Stimulated activated CD4-positive, alpha-beta T cell treated with anti-CD3 and anti-CD28 coated beads, Interleukin-2, amount 100 ng/mL, for 4 hours (primary cell): Measurements from ENCODE around the gene NT5DC3.

Experiments
- DNase-seq: peaks from one replicate; pipeline ENCODE4 v3.0.0-alpha.2; 2020; ENCODE audit warnings: low read depth

The NT5DC3 gene

GRCh38 chr12:103751171-103751570, 89.9 kb downstream of the NT5DC3 start:
- no peak for DNase-seq

DNA sequence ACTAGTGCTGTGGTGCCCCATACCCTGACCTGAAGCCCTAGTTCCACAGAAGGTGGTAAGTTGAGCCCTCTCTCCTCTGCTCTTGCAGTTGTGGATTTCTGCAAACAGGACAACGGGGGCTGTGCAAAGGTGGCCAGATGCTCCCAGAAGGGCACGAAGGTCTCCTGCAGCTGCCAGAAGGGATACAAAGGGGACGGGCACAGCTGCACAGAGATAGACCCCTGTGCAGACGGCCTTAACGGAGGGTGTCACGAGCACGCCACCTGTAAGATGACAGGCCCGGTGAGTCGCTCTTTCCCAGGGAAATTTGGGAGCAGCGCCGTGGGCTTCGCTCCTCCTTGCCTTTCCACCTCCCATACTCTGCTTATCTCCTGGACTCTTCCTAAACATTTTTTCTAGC, 92.2 kb downstream of the NT5DC3 start:
- no peak for DNase-seq

DNA sequence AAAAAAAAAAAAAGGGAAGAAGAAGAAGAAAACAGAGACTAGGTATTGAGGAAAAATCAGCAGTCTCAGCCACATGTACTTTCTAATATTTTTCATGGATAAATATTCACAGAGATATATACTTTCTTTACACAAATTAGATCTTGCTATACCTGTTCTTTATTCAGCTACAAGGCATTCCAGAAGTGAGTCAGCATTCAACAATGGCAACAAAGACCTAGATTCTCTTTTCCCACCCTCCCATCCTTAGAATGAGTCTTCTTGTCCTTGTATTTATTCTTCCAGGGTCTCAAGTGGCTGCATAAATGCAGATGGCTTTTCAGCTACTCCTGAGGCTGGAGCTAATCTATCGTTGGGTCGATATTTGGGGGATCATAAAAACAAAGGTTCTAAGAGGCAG, 93.0 kb downstream of the NT5DC3 start:
- no peak for DNase-seq

GRCh38 chr12:103745962-103746361, 95.1 kb downstream of the NT5DC3 start:
- no peak for DNase-seq

DNA sequence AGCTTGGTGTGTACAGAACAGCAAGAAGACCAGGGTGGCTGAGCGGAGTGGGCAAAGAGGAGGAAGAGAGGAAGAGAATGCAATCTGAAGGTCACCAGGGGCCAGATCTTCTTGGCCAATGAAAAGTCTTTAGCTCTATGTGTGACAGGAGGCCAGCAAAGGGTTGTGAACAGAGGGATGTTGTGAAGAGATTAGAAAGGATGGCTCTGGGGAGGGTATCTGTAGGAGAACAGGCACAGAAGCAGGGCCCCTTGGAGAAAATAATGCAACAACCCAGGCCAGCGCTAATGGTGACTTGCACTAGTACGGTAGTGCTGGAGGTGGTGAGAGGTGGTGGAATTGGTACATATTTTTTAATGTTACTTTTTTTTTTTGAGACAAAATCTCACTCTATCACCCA, 97.2 kb downstream of the NT5DC3 start:
- no peak for DNase-seq

DNA sequence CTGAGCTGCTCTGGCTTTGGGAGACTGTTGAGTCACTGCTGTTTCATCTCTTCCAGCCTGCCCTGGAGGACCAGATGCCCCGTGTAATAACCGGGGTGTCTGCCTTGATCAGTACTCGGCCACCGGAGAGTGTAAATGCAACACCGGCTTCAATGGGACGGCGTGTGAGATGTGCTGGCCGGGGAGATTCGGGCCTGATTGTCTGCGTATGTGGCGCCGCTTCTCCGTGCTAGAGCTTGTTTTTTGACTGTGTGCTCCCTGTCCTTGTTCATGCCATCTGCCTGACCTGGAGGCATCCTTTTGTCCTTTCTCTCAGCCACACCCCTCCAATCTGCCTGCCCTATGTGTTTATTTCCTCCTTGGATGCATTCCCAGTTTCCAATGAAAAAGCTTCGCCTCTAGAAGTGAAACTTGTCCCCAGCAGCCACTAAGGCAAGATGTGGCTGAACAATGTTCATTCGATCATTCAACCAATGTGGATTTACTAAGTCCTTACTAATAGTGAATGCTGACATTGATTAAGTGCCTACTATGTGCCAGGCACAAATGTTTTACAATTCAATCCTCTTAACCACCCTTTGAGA, 98.6 kb downstream of the NT5DC3 start:
- DNase-seq = no peak

DNA sequence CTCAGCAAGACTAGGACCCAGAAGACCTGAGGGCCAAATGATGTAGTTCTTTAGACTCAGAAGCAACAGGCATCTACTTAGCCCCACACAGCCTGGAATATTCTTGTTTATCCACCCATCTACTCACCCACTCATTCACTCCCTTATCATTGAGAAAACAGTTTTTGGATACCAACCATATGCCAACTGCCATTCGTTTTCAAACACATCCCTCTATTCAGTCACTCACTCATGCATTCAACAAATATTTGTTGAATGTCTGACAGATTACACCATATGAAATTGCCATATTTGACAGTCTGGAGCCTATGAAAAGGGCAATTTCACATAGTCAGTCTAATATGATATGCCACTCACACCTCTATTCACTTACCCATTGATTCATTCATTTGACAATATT, 103.2 kb downstream of the NT5DC3 start:
- no peak for DNase-seq

DNA sequence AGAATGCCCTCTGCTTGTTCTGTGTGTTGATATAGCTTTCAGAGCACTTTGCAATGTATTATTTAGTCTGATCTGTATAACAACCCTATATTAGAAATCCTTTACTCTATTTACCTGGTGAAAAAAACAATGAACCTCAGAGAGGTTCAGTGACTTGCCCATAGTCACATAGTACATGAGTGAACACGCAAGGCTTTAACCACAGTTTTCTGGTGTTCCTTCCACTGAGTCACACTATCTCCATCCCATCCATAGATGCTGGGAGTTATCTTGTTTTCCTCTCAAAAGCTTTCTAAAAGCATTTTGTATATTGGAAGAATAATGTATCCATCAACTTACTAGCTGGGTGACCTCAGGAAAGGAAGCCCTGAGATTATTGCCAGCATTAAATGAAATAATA, 104.5 kb downstream of the NT5DC3 start:
- DNase-seq = no peak

GRCh38 chr12:103735291-103735690, 105.7 kb downstream of the NT5DC3 start:
- DNase-seq = no peak

GRCh38 chr12:103734863-103735262, 106.2 kb downstream of the NT5DC3 start:
- no peak for DNase-seq

DNA sequence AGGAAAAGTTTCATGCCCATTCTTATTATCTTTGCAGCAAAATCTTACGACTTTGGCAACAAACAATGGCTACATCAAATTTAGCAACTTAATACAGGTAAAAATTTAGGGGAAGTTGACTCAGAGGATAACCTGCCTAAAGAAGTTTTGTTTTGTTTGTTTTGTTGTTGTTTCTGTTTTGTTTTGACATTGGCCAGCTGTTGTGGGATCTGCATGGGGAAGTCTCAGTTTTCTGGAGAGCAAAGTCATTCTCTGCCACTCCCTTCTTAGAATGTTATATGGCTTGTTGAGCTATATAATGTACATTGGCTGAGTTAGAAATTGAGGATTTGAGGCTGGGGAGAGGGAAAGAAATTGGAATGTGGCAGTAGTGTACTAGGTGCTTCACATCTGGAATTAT, 109.5 kb downstream of the NT5DC3 start:
- no peak for DNase-seq

DNA sequence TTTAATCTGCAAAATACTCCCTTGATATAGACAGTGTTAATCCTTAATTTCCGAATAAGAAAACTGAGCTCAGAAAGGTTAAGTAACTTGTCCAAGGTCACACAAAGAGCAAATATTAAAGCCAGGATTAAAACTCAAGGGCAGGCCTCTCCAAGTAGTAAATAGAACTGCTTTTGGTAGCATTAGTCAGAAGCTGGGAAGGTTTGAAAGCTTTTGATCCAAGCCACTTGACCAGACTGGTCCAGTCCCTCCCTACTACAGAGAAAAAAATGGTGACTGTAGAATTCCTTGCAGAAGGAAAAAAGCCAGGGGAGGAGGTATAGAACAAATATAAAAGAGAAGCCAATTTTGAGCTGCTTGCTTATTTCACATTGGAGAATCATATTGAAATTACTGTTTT, 111.5 kb downstream of the NT5DC3 start:
- no peak for DNase-seq

DNA sequence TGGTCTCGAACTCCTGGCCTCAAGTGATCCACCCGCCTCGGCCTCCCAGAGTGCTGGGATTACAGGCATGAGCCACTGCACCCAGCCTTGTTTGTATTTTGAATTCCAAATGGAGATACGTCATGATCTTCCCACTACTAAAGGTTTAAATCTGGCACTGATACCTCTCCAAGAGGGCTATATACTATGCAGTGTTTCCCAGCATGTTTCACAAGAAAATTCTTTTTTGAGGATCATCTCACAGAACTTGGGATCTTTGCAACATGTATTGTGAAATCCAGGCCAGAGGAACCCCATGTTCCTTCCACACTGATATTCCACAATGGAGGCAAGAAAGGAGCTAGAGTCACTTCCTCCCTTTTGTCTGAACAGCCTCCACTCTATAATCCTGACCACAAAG, 112.7 kb downstream of the NT5DC3 start:
- no peak for DNase-seq

- DNase-seq = no peak
These were observed 113.4 kb downstream of the NT5DC3 start for GRCh38 chr12:103727638-103728037.

- no peak for DNase-seq
These were observed 115.6 kb downstream of the NT5DC3 start for GRCh38 chr12:103725398-103725797.
